22Rv1 (cell line): ENCODE results near the gene MN1.

Source experiments
- ZFX ChIP-seq: fragments of 450-650 bp; IDR thresholded peaks from 2 replicates; pipeline ENCODE4 v1.6.1; 2017; ENCODE audit warnings: antibody characterized with exemption, borderline replicate concordance
- TF ChIP-seq, protein P1 (sequence below): fragments of 450-650 bp; IDR thresholded peaks from 2 replicates; pipeline ENCODE4 v1.5.1; 2017; ENCODE audit warnings: mild to moderate bottlenecking

- TF ChIP-seq, protein P1, sequence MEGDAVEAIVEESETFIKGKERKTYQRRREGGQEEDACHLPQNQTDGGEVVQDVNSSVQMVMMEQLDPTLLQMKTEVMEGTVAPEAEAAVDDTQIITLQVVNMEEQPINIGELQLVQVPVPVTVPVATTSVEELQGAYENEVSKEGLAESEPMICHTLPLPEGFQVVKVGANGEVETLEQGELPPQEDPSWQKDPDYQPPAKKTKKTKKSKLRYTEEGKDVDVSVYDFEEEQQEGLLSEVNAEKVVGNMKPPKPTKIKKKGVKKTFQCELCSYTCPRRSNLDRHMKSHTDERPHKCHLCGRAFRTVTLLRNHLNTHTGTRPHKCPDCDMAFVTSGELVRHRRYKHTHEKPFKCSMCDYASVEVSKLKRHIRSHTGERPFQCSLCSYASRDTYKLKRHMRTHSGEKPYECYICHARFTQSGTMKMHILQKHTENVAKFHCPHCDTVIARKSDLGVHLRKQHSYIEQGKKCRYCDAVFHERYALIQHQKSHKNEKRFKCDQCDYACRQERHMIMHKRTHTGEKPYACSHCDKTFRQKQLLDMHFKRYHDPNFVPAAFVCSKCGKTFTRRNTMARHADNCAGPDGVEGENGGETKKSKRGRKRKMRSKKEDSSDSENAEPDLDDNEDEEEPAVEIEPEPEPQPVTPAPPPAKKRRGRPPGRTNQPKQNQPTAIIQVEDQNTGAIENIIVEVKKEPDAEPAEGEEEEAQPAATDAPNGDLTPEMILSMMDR, result no peak
- no peak for TF ChIP-seq ZFX
Measured at GRCh38 chr22:27765706-27766291, 35.8 kb downstream of the MN1 start.
